ENCODE data around the gene P2RY6. TPM values are rescaled to one million over a fixed set of nuclear protein-coding genes. Genes with fewer than 3 reads are reported as not detected.

The P2RY6 gene
- total RNA-seq, 4 donors from 2014 or later, result 1.0 to 4.2 (median 2.4) TPM

DNA sequence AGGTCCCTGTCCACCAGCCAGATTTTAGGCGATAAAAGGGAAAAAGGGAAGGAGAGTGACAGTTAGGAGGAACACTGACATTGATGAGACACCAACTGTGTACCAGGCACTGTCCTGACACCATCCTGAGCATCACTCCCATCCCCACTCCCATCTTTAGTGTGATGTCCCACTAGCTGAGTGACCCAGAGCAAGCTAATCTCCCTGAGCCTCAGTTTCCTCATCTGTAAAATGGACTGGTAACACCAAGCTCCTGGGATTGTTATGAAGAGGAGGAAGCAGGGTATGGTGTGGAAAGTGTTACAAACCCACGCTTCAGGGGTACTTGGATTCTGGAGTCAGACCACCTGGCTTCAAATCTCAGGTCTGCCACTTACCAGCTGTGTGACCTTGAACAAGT lies 8.5 kb upstream of the P2RY6 start:
- no peak for ATAC-seq (ENCODE audit: low FRiP score)
- no peak for DNase-seq (ENCODE audit: low spot score)
- TF ChIP-seq CTCF (IDR thresholded peaks at IDR 0.05), result no peak

DNA sequence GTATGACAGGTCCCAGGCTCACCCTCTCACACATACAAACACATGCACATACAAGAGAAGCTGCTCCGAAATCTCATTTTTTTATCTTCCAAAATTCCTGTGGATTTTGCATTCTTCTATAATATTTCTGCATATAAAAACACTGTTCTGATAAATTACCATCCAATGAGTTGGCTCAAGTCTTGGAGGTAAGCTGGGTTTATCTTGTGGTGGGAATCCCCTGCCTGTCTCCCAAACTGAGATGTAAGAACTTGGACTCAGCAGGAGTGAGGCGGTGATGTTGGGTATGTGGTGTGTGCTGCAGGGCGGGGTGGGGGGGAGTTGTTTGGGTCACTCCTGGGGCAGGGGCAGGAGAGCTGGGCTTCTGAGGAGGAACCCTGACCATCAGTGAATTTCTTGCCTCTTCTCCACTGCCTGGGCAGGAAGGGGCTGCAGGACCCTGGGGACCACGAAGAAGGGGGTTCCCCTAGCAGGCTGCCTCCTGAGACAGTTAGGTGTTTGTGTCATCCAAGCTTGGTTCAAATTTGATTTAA lies 6.8 kb upstream of the P2RY6 start:
- ATAC-seq (ENCODE audit: low FRiP score), result no peak
- DNase-seq (ENCODE audit: low spot score), result no peak
- TF ChIP-seq CTCF (IDR thresholded peaks at IDR 0.05), result no peak

DNA sequence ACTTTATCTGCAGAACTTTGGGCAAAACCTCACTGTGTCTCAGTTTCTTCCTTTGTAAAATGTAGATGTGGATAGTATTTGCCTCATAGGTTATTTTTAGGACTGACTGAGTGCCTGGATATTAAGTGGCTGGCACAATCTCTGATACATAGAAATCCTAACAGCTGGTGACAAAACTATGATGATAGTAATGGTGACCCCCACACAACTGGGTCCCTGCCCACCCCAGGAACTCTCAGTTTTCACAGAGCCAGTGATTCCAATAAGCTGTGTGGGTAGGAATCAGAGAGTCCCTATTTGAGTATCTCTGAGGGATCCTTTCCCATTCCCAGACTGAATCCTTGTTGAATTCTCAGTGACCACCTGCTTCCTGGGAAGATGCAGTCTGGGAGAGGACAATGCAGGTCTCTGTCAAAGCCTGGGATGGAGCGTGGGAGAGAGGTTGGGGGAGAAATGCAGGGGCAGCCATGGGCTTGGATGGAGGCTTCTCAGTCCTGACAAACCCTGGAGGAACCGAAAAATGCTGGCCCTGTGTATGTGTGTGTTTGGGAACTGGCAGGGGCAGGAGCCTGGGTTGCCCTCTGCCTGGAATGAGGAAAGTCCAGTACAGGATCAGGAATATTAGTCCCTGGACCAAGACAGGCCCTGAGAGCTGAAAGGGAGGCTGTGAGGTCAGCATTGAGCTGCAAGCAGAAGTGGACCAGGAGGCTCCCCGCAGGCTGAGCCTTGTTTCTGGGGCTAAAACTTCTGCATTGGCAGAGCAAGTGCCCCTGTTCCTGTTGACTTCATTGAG lies 6.1 kb upstream of the P2RY6 start:
- TF ChIP-seq CTCF (IDR thresholded peaks at IDR 0.05), result no peak
- ATAC-seq (ENCODE audit: low FRiP score) (no peak), DNase-seq (ENCODE audit: low spot score) (no peak)

DNA sequence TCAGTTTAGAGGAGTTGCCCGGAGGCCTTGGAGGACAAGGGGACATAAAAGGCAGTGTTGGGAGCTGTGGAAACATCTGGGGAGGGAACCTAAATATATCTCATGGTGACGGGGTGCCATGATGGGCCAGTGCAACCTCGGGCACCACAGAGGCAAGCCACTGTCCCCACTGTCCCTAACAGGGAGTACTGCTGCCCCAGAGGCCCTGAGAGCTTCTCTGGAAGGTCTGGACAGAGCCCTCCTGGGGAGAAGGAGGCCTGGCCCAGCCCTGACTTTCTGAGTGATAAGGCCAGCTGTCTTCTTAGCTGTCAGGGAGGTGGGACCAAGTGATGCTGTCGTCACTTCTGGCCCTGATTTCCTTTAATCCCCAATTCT lies 5.5 kb upstream of the P2RY6 start:
- TF ChIP-seq CTCF (IDR thresholded peaks at IDR 0.05), result no peak
- DNase-seq (ENCODE audit: low spot score), result no peak

DNA sequence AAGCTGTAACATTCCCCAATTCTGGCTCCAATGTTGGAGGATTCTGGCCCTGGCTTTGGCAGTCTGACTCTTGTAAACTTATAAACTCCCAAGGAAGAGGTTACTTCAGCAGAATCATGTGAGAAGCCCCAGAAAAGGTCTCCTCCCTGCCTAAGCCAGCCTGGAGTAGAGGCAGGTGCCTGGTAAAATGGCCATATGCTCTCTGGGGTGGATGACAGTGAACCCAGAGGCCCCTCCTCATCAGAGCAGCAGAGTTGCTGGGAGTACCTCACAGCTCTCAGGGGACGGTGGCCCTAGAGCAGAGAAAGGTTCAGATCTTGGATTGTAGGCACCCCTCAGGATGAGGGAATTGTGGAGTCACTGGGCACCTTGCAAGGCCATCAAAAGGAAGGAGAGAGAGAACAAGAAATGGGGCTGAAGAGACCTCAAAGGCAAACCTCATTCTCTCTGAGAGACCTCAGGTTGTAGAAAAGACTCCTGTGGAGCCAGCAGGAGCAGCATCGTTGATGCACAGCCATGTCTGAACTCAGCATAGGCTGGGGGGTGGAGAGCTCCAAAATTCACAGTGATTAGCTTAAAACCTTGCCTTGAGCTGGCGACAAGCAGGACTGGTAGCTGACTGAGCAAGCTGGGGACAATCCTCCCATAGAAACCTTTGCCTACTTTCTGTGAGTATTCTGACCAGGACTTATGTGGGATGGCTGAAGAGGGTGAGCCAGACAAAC lies 4.9 kb upstream of the P2RY6 start:
- DNase-seq (ENCODE audit: low spot score), result no peak
- no peak for ATAC-seq (ENCODE audit: low FRiP score)
- TF ChIP-seq CTCF (IDR thresholded peaks at IDR 0.05), result no peak

More for the DNA sequence above, 5.5 kb upstream of the P2RY6 start:
- ATAC-seq (ENCODE audit: low FRiP score), result no peak

DNA sequence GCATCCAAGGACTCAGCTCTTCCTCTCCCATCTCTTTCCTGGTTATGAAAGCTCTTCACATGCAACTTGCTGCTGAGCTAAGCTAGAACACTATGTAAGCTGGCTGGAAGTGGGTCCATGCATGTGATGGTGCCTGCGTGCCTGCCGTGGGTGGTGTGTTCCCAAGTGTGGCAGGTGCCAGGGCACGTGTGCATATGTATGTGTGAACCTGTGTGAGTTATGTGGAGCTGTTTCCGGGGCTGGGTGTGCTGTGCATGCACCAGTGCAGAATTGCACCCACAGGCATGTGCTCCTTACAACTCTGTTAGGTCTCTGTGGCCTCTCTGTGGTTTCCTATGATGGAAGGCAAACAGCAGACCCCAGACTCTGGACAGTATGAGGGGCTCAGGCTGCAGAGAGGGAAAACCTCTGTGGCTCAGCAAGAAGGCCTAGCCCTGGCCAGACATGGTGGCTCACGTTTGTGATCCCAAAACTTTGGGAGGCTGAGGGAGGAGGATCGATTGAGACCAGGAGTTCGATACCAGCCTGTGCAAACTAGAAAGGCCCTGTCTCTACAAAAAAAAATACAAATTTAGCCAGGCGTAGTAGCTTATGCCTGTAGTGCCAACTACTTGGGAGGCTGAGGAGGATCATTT lies 4.1 kb upstream of the P2RY6 start:
- ATAC-seq (ENCODE audit: low FRiP score) (no peak), DNase-seq (ENCODE audit: low spot score) (no peak)
- no peak for TF ChIP-seq CTCF (IDR thresholded peaks at IDR 0.05)

Measured in omental fat pad (tissue), 4 donors.